RPMI7951 (cell line): ENCODE results near the gene NOB1. TPM values are rescaled to one million over a fixed set of nuclear protein-coding genes. Genes with fewer than 3 reads are reported as not detected.

Experiments used
- total RNA-seq: library from RNA; depleted of rRNA; stranded (reverse); fragments of >200 nt; shearing (Covaris generic); gene quantifications from 2 replicates; pipeline ENCODE4 v1.2.3, GENCODE V29; 2014; rRNA removed

Gene NOB1
- total RNA-seq, 1 experiment from 2014 or later = 26.8 TPM

Other genes with a start within 250 kb of the NOB1 start
- 10.7 and 11.9 TPM in 2 replicates for gene NFAT5, start 189.0 kb downstream of the NOB1 start, total RNA-seq
- 2,459 and 2,684 TPM in 2 replicates for gene NQO1, start 28.4 kb downstream of the NOB1 start, total RNA-seq
- gene WWP2, start 7.4 kb upstream of the NOB1 start, total RNA-seq = 15.3 and 21.5 TPM in 2 replicates
- under 0.01 and 0.10 TPM in 2 replicates for gene CLEC18A, start 196.4 kb upstream of the NOB1 start, total RNA-seq